ENCODE data around the gene AOC2. TPM values are rescaled to one million over a fixed set of nuclear protein-coding genes. Genes with fewer than 3 reads are reported as not detected.

Gene AOC2, protein sequence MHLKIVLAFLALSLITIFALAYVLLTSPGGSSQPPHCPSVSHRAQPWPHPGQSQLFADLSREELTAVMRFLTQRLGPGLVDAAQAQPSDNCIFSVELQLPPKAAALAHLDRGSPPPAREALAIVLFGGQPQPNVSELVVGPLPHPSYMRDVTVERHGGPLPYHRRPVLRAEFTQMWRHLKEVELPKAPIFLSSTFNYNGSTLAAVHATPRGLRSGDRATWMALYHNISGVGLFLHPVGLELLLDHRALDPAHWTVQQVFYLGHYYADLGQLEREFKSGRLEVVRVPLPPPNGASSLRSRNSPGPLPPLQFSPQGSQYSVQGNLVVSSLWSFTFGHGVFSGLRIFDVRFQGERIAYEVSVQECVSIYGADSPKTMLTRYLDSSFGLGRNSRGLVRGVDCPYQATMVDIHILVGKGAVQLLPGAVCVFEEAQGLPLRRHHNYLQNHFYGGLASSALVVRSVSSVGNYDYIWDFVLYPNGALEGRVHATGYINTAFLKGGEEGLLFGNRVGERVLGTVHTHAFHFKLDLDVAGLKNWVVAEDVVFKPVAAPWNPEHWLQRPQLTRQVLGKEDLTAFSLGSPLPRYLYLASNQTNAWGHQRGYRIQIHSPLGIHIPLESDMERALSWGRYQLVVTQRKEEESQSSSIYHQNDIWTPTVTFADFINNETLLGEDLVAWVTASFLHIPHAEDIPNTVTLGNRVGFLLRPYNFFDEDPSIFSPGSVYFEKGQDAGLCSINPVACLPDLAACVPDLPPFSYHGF
- total RNA-seq (2014; rRNA removed; shearing (Covaris generic)) = 0.45 TPM in 1 of 2 replicates, not detected in the other

DNA sequence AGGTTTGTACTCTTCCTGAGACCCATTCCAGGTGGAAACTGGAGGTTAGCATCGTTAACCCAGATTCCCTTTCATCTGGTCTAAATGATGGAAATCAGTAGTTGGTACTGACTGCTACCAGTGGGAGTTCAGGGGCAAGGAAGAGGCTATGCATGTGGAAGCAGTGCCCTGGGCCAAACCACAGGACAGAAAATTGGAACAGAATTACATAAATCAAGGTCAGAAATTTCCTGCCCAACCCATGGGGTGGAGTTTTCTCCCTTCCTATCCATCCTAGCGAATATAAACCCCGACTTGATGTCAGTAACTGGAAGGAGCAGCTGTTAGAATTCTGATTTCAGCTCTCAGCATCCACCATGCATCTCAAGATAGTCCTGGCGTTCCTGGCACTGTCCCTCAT, at the start of gene AOC2:
Gene AOC2, plus strand, starts transcription at position 310 of the 400 bp plus-strand sequence. Its CDS starts 47 bp downstream, at position 357.
- DNase-seq (ENCODE audit: low spot score) = no peak

DNA sequence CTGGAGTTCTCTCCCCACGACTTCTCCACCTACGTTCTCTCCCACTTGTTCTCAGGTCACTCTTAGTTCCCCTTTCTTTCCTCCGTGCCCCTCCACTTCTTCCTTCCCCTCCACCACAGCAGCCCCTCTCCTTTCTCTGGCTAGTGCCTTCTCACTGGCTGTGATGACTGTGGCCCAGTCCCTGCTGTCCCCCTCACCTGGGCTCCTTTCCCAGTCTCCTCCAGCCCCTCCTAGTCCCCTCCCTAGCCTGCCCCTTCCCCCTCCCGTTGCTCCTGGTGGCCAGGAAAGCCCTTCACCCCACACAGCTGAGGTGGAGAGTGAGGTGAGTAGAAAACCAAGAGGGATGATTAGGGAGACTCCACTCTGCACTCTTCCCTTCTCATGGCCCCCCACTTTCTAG, 49.3 kb upstream of the AOC2 start:
- no peak for DNase-seq (ENCODE audit: low spot score)

DNA sequence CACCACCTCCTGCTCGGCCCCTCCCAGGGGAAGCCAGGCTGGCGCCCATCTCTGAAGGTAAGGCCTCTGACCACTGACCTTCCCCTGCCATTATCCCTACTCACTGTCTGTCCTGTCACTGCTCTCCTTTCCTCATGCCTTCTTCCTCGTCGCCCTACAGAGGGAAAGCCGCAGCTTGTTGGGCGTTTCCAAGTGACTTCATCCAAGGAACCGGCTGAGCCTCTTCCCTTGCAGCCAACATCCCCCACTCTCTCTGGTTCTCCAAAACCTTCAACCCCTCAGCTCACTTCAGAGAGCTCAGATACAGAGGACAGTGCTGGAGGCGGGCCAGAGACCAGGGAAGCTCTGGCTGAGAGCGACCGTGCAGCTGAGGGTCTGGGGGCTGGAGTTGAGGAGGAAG, 48.9 kb upstream of the AOC2 start:
- DNase-seq (ENCODE audit: low spot score) = no peak

DNA sequence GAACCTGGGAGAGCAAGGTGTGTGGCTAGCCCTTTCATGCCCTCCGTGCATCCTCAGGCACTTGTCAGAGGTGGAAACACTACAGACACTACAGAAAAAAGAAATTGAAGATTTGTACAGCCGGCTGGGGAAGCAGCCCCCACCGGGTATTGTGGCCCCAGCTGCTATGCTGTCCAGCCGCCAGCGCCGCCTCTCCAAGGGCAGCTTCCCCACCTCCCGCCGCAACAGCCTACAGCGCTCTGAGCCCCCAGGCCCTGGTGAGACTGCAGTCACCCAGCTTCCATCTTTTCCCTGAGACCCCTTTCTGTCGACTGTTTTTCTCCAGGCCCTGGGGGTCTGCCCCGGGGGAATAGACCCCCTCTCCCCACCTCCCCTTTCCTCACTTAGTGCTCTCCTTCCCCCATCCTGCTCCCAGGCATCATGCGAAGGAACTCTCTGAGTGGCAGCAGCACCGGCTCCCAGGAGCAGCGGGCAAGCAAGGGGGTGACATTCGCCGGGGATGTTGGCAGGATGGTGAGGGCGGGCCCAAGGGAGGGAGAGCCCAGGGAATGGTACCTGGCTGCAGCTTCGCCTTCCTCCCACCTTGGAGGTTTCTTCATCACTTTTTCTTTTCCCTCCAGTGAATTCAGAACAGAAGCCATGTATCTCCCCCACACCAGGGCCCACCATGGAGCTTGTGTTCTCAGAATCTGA, 48.2 kb upstream of the AOC2 start:
- no peak for DNase-seq (ENCODE audit: low spot score)

GRCh38 chr17:42797067-42798007, 47.0 kb upstream of the AOC2 start:
- no peak for DNase-seq (ENCODE audit: low spot score)

DNA sequence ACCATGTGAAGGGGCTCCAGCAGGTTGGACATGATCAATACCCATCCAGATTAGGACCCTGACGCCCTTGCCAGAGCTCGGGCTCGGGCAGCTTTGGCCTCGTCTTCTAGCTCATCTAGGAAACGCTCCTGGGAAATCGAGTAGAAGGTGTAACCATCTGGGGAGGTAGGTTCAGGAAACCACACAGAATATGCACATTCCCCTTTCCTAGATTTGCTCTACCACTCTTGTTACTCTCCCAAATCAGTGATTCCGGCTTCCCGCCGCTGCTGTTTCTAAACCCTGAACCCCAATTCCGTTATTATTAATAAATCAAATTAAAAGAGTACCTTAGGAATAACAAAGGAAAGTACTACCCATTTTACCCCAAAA, 46.4 kb upstream of the AOC2 start:
- no peak for DNase-seq (ENCODE audit: low spot score)

DNA sequence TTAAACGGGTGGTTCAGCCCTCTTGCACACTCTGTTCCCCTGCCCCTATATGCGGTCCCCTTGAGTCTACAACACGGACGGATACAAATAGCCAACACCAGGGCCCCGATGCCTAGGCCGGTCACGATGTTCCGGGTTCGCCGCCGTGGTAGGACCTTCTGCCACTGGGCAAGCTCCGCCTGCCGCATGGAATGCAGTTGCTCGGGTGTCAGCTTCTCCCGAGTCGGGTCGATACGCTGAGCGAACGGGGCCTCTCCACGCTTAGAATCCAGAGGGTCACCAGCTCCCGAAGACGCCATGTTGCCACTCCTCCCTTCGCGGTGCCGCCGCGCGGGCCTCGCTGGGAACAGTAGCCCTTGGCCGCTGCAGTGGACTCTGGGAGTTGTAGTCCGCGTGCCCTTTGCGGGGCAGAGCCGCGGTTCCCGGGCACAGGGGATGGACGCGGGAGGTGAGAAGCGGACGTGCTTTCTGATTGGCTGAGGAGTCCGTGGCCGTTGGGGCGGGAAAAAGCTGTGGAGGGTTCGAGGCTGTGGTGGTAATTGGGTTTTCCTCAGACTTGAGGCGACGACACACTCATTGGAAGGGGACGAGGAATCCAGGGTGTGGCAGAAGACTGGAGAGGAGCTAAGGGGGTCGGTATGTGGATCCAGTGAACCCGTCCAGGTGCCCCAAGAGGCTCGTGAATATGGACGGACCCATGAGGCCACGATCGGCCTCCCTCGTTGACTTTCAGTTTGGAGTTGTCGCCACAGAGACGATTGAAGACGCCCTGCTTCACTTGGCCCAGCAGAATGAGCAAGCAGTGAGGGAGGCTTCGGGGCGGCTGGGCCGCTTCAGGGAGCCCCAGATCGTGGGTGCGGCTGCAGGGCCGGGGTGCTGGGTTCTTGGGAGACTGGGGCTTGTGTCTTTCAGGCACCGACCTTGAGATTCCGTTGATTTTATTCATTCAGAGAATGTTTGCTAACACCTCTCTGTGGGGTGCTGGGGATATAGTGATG, 45.7 kb upstream of the AOC2 start, which contains the start of the genes CNTD1 and COA3:
Gene CNTD1, plus strand, starts transcription at position 479 of the 998 bp plus-strand sequence. Its CDS starts 207 bp downstream, at position 686.
Gene COA3, minus strand, starts transcription at position 322 of the 998 bp plus-strand sequence. Its CDS starts 23 bp downstream, at position 299.
- DNase-seq (ENCODE audit: low spot score) = peak; percentile 77

DNA sequence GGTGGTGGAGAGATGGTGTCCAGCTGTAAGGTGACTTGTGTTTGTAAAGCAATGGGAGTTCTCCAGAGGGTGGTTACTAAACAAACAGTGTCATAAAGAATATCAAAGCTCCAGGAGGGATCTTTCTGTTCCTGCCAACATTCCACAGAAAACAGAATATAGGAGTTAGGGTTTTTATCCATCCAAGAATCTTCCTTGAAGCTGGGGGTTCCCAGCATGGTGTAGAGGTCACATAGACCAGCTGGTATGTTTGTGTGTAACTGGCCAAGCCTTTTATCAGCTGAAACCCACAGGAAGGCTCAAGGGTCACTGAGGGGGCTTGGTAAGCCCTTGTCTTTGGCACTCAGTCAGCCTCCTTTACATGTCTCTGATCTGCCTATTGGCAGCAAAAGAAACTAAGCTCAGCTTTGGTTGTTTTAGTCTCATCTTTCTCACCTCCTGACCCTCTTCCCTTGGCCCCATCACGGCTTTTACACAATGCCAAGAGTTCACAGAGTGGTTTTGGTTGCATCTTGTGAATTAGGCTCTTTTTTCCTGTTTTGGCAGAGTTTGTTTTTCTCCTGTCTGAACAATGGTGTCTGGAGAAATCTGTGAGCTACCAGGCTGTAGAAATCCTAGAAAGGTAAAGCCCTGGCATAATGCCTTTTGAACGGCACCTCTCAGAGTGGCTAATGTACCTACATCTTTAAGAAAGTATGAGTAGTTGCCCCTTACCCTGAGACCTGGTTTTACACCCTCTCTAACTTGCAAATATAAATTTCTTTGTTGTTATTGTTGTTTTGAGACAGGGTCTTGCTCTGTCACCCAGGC, 41.1 kb upstream of the AOC2 start:
- no peak for DNase-seq (ENCODE audit: low spot score)

DNA sequence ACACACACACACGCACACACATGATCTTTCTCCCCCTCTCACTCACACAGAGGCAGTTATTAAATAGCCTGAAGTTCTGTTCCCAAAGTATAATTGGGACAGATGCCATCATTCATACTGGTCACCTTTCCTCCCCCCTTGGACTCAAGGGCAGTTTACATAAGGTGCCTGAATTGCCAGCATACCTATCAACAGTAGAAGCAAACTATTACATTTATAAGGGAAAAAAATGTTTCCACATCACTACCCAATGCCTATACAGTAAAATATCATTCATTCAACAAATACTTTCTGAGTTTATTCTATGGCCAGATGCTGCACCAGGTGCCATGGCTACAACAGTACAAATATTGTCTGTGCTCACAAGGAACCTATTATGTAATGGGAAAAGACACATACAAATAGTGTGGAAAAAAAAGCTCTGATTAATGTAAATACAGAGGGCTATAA, 39.4 kb upstream of the AOC2 start:
- DNase-seq (ENCODE audit: low spot score) = no peak

DNA sequence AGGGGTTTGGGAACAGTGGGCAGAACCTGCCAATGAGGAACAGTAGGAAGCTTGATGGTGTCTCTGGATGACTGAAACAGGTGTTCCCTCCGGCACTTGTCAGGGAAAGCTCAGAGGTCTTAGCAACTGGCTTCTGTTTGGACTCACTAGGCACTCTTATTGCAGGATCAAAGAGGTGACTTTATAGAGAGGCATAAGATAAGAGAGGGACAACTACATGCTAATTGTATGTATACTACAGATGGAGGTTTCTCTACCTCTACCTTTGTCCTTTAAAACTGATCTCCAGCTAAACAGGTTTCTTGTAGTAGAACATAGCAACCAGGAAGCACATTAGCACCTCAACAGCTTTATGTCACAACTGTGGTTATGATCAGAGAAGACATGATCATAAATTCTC, 38.1 kb upstream of the AOC2 start:
- no peak for DNase-seq (ENCODE audit: low spot score)

- peak; percentile 23 for DNase-seq (ENCODE audit: low spot score)
Measured at GRCh38 chr17:42809250-42809649, 35.1 kb upstream of the AOC2 start.

GRCh38 chr17:42814633-42815399, 29.6 kb upstream of the AOC2 start:
- DNase-seq (ENCODE audit: low spot score) = no peak

- DNase-seq (ENCODE audit: low spot score) = no peak
Measured at GRCh38 chr17:42817866-42818265, 26.5 kb upstream of the AOC2 start.

DNA sequence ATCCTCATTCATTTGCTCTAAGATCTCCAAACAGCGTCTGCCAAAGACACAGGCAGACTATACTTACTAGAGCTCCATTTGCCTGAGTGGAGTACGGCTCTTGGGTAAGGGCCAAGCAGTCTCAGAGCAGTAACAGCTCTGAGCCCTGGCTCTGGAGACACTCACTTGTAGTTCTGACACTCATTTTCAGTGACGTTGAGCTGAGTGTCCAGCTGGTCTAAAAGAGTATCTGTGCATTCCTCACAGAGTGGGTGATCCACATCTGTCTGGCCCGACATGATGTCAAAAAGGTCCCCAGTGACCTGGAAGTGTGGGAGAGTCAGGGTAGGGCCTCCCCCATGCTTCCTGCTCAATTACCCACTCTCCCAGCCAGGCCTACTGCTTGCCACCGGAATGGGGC, 26.0 kb upstream of the AOC2 start:
- DNase-seq (ENCODE audit: low spot score) = no peak

GRCh38 chr17:42819939-42820535, 24.3 kb upstream of the AOC2 start:
- peak; percentile 48 for DNase-seq (ENCODE audit: low spot score)

GRCh38 chr17:42821176-42821575, 23.2 kb upstream of the AOC2 start:
- DNase-seq (ENCODE audit: low spot score) = no peak

GRCh38 chr17:42827472-42827871, 16.9 kb upstream of the AOC2 start:
- DNase-seq (ENCODE audit: low spot score) = no peak

DNA sequence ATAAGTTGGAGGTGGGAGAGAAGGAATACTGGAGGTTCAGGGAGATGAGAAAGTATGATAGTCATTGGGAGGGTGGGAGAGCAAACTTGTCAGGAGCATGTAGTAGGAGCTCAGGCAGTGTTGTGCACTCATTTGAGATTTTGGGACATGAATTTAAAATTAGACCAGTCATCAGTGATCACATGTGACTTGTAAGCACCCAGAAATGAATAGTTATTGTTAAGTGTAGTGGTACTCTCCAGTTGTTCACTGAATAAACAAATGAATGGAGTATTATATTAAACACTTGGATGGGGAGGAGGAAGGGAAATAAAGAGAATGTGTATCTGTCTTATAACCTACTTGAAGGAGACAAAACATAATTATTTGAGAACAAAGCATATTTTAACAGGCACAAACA, 13.4 kb upstream of the AOC2 start:
- no peak for DNase-seq (ENCODE audit: low spot score)
